Suprapubic skin (tissue), 4 donors: ENCODE measurements around the gene GOLGA8T.
"Not testable (repeated sequence)": the region's sequence is repeated elsewhere in the genome, so short reads cannot be mapped to it uniquely, and the experiment has no call there.

ENCODE experiments used
- EP300 ChIP-seq: sonication (generic); formaldehyde crosslinking; IDR thresholded peaks from one replicate; pipeline ENCODE4 v1.6.1; 2017; ENCODE audit warnings: antibody characterized with exemption
- POLR2AphosphoS5 ChIP-seq, 3 donors: sonication (generic); formaldehyde crosslinking; IDR thresholded peaks; one replicate each; pipeline ENCODE4 v1.6.1; 2017; ENCODE audit warnings: antibody characterized with exemption in 3 of 3
- TF ChIP-seq, protein P1 (sequence below), 2 donors: fragments of 200-600 bp in 1 of 2; fragments of 450-650 bp in 1 of 2; sonication (generic) in 1 of 2; IDR thresholded peaks; one replicate each; pipeline ENCODE4 v1.5.1; 2016 to 2019; ENCODE audit warnings: antibody characterized with exemption in 2 of 2, mild to moderate bottlenecking in 1 of 2, moderate library complexity in 1 of 2

DNA sequence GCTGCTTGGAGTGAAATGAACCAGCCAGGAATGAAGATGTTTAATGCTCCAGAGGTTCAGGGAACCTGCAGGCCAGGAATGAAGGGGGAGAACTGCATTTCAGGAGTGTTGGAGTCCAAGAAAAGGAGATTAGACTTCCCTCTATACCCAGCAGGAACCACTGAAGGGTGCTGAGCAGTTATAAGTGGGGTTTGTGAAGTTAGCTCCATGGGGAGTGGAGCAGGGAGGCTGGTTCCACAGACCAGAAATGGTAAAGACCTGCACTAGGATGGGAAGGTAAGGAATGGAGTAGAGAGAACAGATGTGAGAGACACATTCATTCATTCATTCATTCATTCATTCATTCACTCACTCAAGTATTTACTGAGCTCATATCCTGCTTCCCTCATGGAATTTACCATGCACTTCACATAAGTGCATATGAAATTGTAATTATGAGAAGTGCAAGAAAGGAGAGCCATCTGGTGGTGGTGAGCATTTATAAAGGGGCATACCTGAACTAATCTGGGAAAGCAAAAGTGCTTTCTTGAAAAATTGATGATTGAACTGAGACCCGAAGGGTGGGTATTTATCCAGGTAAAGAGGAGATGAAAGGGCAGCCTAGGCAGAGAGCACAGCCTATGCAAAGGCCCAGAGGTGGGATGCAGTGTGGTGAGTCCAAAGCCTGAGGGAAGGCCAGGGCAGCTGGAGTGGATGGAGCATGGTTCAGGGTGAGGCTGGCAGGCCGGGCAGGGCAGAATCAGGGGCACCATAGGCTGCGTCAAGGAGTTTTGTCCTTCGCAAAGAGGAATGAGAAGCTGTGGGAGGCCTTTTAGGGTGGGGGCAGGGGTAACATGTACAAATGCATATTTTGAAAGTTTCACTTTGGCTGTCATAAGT lies 27.9 kb downstream of the GOLGA8T start:
- TF ChIP-seq, protein P1, sequence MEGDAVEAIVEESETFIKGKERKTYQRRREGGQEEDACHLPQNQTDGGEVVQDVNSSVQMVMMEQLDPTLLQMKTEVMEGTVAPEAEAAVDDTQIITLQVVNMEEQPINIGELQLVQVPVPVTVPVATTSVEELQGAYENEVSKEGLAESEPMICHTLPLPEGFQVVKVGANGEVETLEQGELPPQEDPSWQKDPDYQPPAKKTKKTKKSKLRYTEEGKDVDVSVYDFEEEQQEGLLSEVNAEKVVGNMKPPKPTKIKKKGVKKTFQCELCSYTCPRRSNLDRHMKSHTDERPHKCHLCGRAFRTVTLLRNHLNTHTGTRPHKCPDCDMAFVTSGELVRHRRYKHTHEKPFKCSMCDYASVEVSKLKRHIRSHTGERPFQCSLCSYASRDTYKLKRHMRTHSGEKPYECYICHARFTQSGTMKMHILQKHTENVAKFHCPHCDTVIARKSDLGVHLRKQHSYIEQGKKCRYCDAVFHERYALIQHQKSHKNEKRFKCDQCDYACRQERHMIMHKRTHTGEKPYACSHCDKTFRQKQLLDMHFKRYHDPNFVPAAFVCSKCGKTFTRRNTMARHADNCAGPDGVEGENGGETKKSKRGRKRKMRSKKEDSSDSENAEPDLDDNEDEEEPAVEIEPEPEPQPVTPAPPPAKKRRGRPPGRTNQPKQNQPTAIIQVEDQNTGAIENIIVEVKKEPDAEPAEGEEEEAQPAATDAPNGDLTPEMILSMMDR (IDR thresholded peaks at IDR 0.05) = not testable (repeated sequence)
- TF ChIP-seq POLR2AphosphoS5 (IDR thresholded peaks at IDR 0.05); EP300: not testable (repeated sequence)
